HT1080 (cell line): ENCODE data around the gene SEPTIN8. TPM values are rescaled to one million over a fixed set of nuclear protein-coding genes. Genes with fewer than 3 reads are reported as not detected.

Experiments used
- DNase-seq: peaks from one replicate; pipeline ENCODE4 v3.0.0-alpha.2; 2015; ENCODE audit warnings: low read depth
- total RNA-seq: library from RNA; depleted of rRNA; stranded (reverse); fragments of >200 nt; shearing (Covaris generic); gene quantifications from 2 replicates; pipeline ENCODE4 v1.2.3, GENCODE V29; 2014

Gene SEPTIN8
- total RNA-seq, 1 experiment from 2014 or later = 50.9 TPM

DNA sequence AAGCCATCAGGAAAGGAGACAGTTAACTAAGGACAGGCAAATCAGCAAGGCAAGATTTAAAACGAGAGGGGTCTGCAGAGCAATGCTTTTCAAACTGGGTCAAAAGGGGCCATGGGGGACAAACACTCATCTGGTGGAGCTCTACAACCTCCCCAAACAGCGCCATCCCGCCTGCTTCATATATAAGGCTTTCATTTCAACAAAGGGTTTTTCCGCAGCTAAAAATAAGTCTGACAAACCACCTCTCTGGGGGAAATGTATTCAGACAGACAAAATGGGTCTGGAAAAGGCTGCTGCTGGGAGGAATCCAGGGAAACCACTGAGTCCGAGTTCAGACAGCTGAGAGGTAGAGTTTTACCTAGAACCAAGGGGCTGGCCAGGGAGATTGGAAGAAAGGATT, 8.3 kb upstream of the SEPTIN8 start:
- no peak for DNase-seq

DNA sequence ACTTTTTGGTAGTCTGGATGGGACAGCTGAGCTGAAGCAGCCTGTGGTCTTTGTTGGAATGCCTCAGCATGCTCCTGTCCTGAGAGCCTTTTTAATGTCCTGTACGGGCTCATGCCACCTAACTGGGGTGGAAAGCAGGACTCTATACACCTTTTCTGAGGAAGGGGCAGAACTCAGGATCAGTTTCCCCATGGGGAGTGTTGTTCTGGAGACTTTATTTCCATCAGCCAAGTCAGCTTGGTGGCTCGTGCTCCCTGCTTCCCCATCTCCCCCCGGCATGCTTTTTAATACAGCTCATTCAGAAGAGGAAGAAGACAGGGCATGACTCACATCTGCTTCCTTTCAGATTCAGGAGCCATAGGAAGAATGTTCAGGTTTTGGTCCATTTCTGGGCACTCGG, 5.1 kb upstream of the SEPTIN8 start:
- DNase-seq = peak; percentile 77

DNA sequence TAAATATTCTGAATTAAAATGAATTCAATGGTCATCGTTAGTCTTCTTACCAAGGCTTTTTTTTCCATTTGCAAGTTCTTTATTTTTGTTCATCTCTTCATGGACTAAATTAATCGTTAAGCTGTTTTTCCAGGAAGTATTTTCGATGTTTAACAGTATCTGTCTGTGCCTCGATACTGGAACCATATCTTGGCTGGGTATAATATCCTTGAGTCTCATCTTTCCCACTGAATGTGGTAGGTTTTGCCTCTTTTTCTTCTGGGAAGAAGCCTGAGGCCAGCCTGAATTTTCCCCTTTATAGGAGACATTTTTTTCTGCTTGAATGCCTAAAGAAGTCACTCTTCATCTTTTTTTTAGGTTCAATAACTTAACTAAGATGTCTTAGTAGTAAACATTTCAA, 4.0 kb upstream of the SEPTIN8 start:
- no peak for DNase-seq

DNA sequence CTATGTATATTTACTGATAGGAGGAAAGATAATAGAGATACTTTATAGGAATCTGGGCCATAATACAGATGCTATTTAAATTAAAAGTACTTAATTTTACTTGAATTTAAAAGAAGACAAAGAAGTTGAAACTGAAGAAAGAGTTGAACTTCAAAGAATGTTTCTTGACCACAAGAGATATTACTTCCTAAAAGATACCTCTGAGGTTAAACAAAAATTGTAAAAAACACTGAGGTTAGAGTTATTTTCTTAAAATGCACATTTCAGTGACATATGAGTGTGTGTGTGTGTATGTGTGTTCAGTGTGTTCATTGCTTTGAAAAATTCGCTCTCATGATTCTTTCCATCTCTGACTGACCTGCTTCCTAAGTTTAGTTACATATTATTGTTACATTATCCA, 3.5 kb upstream of the SEPTIN8 start:
- DNase-seq = no peak

DNA sequence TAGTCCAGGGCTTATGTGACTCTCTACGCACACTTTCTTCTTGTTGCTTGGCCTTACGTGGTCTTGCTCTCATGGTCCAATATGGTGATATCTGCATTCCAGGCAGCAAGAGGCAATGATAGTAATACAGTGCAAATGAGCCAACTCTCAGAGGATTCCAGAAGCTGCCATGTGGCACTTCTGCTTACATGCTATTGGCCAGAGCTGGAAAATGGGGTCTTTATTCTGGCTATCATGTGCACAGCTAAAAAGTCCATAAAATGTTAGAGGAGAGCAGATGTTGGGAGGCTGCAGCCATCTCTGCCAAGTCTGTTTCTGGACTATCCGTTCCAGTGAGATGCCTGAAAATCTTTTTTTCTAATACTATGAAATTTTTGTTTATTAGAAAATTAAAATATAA, 2.9 kb upstream of the SEPTIN8 start:
- no peak for DNase-seq

DNA sequence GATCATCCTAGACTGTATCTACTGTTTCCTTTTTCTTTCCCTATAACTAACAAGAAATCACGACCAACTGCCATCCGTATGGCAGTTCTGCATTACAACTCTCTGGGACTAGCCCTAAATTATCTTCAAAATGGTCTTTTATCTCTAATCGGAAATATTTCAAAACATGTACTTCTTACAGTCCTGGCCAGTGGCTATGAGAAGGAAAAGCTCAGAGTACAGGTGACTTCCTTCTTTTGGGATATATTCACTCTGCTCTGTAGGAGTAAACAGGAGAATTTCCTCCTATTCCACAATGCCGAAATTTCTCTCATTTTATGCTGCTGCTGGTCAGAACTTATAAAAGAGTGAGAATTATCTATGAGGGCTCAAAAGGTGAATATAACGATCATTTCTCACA, 1.8 kb upstream of the SEPTIN8 start:
- DNase-seq = no peak

DNA sequence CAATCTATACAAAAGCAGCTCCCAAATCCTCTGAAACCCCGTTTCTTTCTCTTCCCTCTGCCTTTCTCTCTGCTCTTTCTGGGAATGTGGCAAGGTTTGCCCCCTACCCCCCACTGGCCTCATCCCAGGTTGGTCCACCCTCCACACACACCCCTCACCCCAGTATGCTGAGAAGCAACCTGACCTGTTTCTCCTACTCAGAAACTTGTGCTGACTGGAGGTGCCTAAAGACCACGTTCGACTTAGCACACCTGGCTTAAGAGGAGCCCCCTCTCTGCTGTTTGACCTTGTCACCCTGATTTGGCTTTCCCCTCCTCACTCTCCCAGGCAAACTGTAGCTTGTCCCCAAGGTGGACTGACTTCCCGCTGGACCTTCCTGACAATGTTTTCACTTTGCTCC, 1.1 kb upstream of the SEPTIN8 start:
- DNase-seq = no peak

DNA sequence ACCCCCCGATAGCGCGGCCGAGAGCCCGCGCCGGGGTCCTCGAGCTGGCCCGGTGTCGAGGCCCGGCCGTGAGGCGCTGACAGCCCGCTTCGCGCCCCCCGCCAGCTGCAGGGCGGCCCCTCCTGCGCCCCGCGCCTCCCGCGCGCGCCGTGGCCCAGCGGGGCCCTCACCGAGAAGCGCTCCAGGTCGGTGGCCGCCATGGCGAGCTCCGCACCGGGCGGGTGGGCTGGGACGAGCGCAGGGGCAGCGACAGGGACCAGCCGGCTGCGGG, 166 bp downstream of the SEPTIN8 start:
- no peak for DNase-seq

DNA sequence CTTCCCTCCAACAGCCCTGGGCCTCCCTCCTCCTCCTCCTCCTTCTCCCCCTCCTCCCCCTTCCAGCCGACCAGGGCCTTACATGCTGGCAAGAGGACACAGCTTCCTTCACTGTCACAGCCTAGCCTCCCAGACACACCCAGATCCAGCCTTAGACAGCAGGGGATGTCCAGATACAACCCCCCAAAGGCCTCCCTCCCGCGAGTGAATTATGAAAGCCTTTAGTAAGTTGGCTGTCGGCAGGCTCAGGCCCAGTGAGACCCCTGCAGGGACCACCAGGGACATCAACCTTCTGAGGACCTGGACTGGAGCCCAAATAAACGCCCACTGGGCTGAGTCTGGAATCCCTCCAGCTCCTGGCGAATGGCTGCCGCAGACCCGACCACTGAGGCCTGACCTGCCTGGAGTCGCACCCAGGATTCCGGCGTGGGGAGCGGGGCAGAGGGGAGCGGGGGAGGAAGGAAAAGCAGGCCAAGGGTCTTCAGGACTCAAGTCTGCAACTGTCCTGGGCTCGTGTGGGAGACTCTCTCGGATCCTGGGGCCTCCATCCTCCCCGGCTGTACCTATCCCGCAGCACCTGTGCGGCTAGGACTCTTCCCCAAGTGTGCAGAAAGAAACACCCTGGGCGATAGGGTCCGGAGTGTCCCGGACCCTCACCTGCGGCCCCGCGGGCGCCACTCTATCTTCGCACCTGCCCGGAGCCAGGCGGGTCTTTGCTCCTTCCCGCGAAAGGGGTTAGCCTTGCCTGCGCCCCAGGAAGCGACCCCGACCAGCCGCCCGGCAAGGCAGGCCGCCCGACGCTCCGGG, 705 bp downstream of the SEPTIN8 start:
- peak; percentile 47 for DNase-seq

DNA sequence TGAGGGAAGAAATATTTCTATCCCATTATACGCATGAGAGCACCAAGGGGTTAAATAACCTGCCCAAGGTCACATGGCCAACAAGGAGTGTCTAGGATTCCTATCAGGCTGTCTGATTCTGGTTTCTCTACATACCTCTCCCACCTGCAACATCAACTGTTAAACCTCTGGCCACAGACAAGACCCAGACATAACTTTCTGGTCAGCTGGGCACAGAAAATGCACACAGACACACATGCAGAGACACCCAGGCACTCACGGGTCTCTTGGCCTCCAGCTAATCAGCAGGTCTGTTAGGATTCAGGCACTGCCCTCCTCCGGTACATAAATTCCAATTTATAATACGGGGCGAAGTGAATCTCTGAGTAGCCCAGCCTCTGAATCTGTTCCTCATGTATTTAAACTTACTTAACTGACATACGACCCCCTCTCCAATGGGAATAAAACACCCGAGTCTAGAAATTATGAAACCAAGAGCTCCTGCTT, 1.5 kb downstream of the SEPTIN8 start:
- no peak for DNase-seq

DNA sequence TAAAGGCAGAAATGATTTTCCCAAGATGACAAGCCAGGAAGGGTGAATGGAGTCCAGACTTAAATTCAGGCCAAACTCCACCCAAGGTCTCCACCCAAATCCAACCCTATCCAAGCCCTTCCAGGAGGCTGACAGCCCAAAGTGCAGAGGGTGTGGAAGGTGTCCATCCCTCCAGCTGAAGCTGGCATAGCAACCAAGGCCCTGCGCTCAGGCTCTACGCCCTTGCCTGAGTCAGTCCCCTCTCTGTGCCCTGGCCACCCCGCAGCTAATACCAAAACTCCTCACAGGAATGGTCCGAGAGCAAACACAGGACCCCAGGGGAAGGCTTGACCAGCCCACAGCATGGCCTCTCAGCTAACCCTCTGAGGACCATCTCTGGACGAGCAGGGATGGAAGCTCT, 2.1 kb downstream of the SEPTIN8 start:
- no peak for DNase-seq

DNA sequence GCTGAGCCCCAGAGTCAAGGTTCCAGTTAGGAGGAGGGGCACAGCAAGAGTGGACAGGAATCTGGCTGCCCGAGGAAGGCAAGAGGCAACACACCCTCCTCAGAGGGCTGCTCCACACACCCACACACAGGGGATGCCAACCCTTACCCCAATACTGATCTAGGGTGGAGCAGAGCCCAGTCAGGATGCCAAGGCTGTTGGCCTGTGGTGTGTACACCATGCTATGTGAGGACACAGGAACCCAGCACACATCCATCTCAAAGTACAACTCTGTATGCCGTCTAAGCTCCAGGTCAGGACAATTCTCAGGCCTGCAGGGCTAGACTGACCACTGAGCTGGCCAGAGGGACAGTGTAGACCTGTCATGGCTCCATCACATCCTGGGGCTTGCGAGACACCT, 2.6 kb downstream of the SEPTIN8 start:
- no peak for DNase-seq

DNA sequence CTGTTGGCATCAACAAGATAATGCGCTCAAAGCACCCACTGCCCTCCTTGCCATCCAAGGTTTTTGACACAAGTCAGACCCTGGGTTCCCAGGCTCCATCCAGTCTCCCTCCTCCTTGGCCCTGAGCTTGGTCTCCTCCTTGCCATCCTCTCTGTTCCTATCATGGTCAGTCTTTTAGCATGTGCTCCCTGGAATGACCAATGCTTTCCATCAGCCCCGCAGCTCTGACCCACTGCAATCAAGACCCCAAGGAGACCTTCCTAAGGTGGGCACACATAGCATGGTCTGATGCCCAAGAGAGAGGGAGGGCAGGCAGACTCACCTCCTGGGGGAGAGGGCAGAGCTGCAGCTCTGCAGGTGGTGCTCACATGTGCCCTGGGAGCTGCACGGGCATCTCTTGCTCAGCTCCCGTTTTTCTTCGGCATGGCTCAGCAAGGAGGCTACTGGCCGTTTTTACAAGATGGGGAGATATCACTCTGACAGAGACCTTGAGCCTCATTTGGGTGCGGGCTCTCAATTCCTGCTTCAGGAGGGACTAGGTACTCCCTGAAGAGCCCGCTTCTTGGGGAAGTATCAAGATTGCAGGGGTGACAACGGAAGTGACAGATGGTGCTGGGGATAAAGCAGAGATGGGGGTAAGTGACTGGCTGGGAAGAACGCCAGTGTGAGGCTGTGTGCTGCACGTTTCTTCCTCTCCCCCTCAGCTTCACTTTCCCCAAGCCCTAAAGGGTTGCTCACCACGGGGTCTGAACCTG, 3.3 kb downstream of the SEPTIN8 start:
- no peak for DNase-seq

DNA sequence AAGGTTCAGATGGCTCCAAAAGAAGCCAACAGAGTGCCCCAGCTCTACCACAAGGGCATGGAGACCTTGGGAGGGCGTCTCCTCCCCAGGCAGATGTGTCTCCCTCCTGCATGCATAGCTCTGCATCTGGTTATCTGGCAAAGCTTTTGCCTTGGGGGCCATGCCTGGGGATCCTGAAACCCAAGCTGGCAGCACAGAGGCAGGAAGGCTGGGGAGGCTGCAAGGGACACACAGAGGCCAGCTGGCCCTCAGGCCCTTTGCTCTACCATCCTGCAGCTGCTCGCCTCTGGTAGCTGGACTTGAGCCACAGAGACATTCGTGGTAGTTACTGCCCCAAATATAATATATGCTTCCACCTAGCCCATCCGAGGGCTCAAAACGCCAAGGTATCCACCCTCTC, 3.9 kb downstream of the SEPTIN8 start:
- DNase-seq = no peak

DNA sequence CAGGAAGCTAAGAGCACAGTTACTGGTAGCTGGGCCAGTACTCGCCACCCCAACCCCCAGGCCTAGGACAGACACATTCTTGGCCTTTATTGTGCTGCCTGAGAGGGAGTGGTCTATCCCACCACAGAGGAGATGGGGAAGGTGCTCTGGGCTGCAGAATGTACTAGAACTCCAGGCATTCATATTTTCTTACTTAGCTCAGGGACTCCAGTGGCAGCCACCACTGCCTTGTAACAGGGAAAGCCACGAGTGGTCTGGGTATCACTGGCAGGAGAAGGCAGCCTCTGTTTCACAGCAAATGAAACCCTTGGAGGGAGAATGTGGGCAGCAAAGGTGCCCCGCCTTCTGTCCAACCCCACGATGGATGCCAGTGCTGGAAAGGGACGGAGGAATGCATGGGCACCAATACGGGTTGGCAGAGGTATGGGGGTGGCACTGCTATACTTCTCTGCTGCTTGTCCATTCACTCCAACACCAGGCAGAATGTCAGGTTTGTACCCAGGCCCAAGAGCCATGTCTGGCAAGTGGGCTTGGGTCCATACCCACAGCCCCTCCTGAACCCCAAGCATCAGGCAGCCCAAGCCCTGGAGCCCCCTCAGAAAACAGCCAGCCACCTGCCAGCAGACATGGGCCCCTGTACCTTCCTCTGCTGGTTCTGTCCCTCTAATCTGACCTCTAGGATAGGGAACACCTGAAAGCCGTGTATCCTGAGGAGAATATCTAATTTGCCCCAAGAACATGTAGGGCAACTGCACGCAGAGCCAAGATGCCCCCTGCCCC, 4.6 kb downstream of the SEPTIN8 start:
- DNase-seq = no peak

DNA sequence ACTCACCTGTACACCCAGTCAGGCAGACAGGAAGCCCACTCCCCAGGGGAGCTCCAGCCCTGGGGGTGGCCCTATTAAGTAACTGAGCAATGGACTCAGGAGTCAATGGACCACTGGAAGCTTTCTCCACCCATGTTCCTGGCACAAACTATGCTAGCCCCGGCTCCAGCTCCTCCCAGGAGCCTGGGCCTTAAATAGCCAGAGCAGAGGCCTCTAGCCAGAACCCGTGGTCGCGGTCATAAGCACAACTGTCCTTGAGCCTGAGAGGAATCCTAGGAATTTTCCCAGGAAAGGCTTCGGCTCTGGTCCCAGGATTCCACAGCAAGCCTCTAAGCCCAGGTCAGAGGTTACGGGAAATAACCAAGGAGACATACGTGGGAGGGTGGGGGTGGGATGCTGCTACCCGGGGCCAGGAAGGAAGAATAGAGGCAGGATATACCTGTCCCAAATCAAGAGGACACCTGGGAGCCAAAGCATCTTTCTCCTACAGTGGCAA, 5.5 kb downstream of the SEPTIN8 start:
- peak; percentile 21 for DNase-seq

DNA sequence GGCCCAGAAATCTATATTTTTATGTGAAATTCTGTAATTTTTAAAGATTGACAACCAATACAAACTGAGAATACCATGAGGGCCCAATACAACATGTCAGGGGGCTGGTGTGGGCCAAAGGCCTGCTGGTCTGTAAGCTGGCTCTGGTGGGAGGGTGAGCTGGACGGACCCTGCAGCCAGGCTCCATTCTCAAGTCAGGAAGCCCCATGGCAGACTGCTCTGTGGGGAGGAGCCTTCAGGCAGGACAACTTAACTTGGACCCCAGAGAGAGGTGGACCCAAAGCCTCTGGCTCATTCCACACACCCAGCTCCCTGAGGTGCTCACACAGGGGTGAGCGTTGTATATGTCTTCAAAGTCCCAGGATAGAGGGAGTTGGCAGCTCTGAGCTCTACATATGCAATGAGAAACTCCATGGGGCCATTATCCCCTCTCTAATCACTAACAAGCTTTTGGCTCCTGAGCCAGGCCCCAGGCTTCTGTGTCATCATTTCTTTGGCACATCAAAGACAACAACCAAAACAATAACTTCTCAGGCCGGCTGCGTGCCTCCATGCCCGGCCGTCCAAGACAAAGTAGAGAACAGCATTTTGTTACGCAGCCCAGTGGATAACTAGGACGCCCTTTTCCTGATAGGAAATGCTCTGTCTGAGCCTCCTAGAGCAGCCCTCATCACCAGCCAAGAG, 6.4 kb downstream of the SEPTIN8 start:
- DNase-seq = no peak

DNA sequence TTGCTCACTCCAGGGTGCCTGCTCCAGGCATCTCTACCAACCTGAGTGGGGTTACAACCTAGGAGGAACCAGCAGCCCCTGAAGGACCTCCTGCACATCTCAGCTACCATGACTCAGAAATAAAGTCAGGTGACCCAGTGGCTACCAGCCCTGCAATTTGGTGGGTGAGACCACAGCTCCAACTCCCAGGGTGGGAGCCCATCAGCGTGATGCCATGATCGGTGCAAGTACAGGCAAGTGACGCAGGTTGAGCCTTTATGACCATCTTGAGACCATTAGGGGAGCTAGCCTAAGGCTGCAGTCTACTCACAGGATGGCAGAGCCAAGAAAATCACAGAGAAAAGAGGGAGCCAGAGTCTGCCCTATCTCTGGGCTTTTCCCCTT, 8.6 kb downstream of the SEPTIN8 start:
- DNase-seq = no peak

DNA sequence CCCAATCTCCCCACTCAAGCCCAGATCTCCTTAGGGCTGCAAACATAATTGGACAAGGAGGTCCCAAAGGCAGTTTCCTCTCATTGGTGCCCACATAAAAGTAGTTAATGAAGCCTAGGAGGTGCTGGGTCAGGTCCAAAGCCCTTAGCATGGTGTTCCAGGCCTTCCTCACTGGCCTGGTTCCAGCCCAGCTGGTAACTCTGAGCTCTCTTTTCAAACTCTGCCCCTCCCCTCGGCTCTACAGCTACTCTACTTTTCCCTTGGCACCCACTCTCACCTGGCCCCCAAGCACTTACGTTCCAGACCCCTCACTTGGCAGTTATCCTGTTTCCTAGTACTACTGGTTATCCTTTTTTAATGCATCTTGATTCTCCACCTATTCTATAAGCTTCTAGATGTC, 9.9 kb downstream of the SEPTIN8 start:
- no peak for DNase-seq

DNA sequence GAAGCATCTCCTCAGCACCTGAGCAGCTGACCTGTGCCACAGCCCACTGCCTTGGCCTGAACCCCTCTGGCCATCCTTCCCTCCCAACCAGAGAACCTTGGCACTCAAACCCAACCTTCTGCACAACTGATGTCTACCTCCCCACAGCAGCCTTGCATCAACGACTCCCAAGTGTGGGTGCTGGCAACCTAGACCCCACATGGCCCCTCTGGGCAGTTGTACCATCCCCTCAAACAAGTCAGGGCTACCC, 10.3 kb downstream of the SEPTIN8 start:
- DNase-seq = no peak

DNA sequence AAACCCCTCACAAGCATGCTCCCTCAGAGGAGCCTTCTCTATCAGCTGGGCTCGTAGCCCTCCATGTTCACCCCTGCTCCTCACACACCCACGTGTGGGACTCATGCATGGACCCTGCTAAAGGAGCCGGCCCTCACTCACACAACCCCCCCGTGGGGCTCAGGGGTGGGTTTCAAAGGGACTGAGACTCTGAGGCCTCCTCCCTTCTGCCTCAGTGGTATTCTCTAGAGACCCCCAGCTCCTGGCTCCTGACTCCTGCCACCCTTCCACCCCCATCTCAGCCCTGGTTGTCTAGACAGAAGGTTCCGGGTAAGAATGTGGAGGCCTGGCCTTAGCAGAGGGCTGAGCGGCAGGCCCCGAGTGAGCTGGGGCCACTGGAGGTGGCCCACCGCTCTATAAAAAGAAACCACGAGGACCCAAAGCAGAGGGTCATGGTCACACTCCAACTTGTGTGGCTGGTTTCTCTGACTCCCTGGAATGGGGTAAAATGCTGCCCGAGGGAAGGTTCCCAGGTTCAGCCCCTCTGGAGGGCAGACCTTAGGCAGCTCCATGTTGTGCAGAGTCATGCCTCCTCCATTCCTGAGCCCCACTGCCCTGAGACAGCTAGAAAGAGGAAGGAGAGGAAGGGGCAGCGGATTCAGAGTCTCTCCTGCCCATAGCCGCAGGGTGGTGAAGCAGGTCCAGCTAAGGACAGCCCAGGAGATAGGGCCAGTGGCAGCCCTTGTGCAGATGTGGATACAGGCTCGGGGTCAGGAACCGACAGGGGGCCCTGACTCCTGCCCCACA, 10.8 kb downstream of the SEPTIN8 start:
- DNase-seq = no peak
